T-helper 2 cell treated with Interferon-gamma antibody and Interleukin-4, amounts not matched to agents 5 μg/mL and 100 μg/mL, for 36 hours (primary cell): ENCODE data around the gene LRRC7.

Source experiments
- DNase-seq: peaks from one replicate; pipeline ENCODE4 v3.0.0; 2021; ENCODE audit warnings: low spot score
- H3K27ac Mint-ChIP-seq: one replicate; pipeline ENCODE4 v1.8.0; 2021; ENCODE audit warnings: mild to moderate bottlenecking, mixed read lengths
- H3K27me3 Mint-ChIP-seq: one replicate; pipeline ENCODE4 v1.8.0; 2021; ENCODE audit warnings: low read depth, mixed read lengths
- H3K36me3 Mint-ChIP-seq: one replicate; pipeline ENCODE4 v1.8.0; 2021; ENCODE audit warnings: low read depth, mixed read lengths
- H3K4me1 Mint-ChIP-seq: one replicate; pipeline ENCODE4 v1.8.0; 2021; ENCODE audit warnings: low read depth, mixed read lengths
- H3K4me3 Mint-ChIP-seq: one replicate; pipeline ENCODE4 v1.8.0; 2022; ENCODE audit warnings: mild to moderate bottlenecking, moderate library complexity, mixed read lengths
- H3K9me3 Mint-ChIP-seq: one replicate; pipeline ENCODE4 v1.8.0; 2021; ENCODE audit warnings: mixed read lengths

LRRC7 gene

GRCh38 chr1:70092526-70092925 is 524.8 kb downstream of the LRRC7 start:
- H3K4me3 Mint-ChIP-seq, result no peak overlapping the region
- no peaks in the 10 kb centered on the region for H3K36me3 Mint-ChIP-seq
- no peaks in the 10 kb centered on the region for H3K4me1 Mint-ChIP-seq
- no peak for DNase-seq
- no peaks in the 10 kb centered on the region for H3K9me3 Mint-ChIP-seq
- H3K27me3 Mint-ChIP-seq, result no peaks in the 10 kb centered on the region
- H3K27ac Mint-ChIP-seq, result no peak overlapping the region

GRCh38 chr1:70093250-70093975 is 525.7 kb downstream of the LRRC7 start:
- no peak for DNase-seq
- H3K36me3 Mint-ChIP-seq, result no peaks in the 10 kb centered on the region
- H3K27ac Mint-ChIP-seq, result no peak overlapping the region
- H3K4me3 Mint-ChIP-seq, result no peak overlapping the region
- H3K27me3 Mint-ChIP-seq, result no peaks in the 10 kb centered on the region
- H3K9me3 Mint-ChIP-seq, result no peaks in the 10 kb centered on the region
- no peaks in the 10 kb centered on the region for H3K4me1 Mint-ChIP-seq

- Mint-ChIP-seq H3K36me3 (no peaks in the 10 kb centered on the region), H3K4me3 (no peak overlapping the region), H3K27ac (no peak overlapping the region), H3K27me3 (peaks cover 3% of the 10 kb centered on the region), H3K9me3 (no peaks in the 10 kb centered on the region), H3K4me1 (no peaks in the 10 kb centered on the region)
- no peak for DNase-seq
These were observed 533.5 kb downstream of the LRRC7 start for GRCh38 chr1:70101231-70101630.

- H3K4me1 Mint-ChIP-seq, result no peaks in the 10 kb centered on the region
- peaks cover 3% of the 10 kb centered on the region for H3K27me3 Mint-ChIP-seq
- no peak for DNase-seq
- no peaks in the 10 kb centered on the region for H3K36me3 Mint-ChIP-seq
- H3K4me3 Mint-ChIP-seq, result no peak overlapping the region
- H3K9me3 Mint-ChIP-seq, result no peaks in the 10 kb centered on the region
- H3K27ac Mint-ChIP-seq, result no peak overlapping the region
These were observed 534.1 kb downstream of the LRRC7 start for GRCh38 chr1:70101774-70102173.

- Mint-ChIP-seq H3K36me3 (no peaks in the 10 kb centered on the region), H3K4me3 (no peak overlapping the region), H3K9me3 (no peaks in the 10 kb centered on the region), H3K27me3 (peaks cover 3% of the 10 kb centered on the region), H3K4me1 (no peaks in the 10 kb centered on the region), H3K27ac (no peak overlapping the region)
- DNase-seq, result no peak
These were observed 536.0 kb downstream of the LRRC7 start for GRCh38 chr1:70103770-70104169.

- H3K27me3 Mint-ChIP-seq, result peaks cover 2% of the 10 kb centered on the region
- no peaks in the 10 kb centered on the region for H3K36me3 Mint-ChIP-seq
- no peak overlapping the region for H3K4me3 Mint-ChIP-seq
- DNase-seq, result no peak
- H3K27ac Mint-ChIP-seq, result no peak overlapping the region
- no peaks in the 10 kb centered on the region for H3K4me1 Mint-ChIP-seq
- H3K9me3 Mint-ChIP-seq, result no peaks in the 10 kb centered on the region
These were observed 541.5 kb downstream of the LRRC7 start for GRCh38 chr1:70109241-70109640.

GRCh38 chr1:70112838-70113237 is 545.1 kb downstream of the LRRC7 start:
- Mint-ChIP-seq H3K4me3 (no peak overlapping the region), H3K27ac (no peak overlapping the region), H3K9me3 (no peaks in the 10 kb centered on the region), H3K36me3 (no peaks in the 10 kb centered on the region), H3K4me1 (no peaks in the 10 kb centered on the region), H3K27me3 (peaks cover 2% of the 10 kb centered on the region)
- no peak for DNase-seq

GRCh38 chr1:70115315-70115714 is 547.6 kb downstream of the LRRC7 start:
- H3K36me3 Mint-ChIP-seq, result no peaks in the 10 kb centered on the region
- no peak overlapping the region for H3K27ac Mint-ChIP-seq
- no peaks in the 10 kb centered on the region for H3K9me3 Mint-ChIP-seq
- H3K4me3 Mint-ChIP-seq, result no peak overlapping the region
- DNase-seq, result no peak
- no peaks in the 10 kb centered on the region for H3K4me1 Mint-ChIP-seq
- H3K27me3 Mint-ChIP-seq, result peaks cover 2% of the 10 kb centered on the region

GRCh38 chr1:70117046-70117445 is 549.3 kb downstream of the LRRC7 start:
- Mint-ChIP-seq H3K4me3 (no peak overlapping the region), H3K27me3 (peaks cover 2% of the 10 kb centered on the region), H3K9me3 (no peaks in the 10 kb centered on the region), H3K27ac (no peak overlapping the region), H3K36me3 (no peaks in the 10 kb centered on the region), H3K4me1 (no peaks in the 10 kb centered on the region)
- no peak for DNase-seq

- Mint-ChIP-seq H3K27me3 (peaks cover 17% of the 10 kb centered on the region), H3K4me1 (peaks cover 2% of the 10 kb centered on the region), H3K27ac (no peak overlapping the region), H3K36me3 (no peaks in the 10 kb centered on the region), H3K9me3 (no peaks in the 10 kb centered on the region), H3K4me3 (no peak overlapping the region)
- no peak for DNase-seq
These were observed 566.4 kb downstream of the LRRC7 start for GRCh38 chr1:70134148-70134547.

- Mint-ChIP-seq H3K9me3 (no peaks in the 10 kb centered on the region), H3K4me1 (no peaks in the 10 kb centered on the region), H3K36me3 (no peaks in the 10 kb centered on the region), H3K27ac (no peak overlapping the region), H3K4me3 (no peak overlapping the region), H3K27me3 (peaks cover 6% of the 10 kb centered on the region)
- no peak for DNase-seq
These were observed 572.6 kb downstream of the LRRC7 start for GRCh38 chr1:70140343-70140742.

GRCh38 chr1:70140894-70141293 is 573.2 kb downstream of the LRRC7 start:
- peaks cover 3% of the 10 kb centered on the region for H3K27me3 Mint-ChIP-seq
- H3K4me3 Mint-ChIP-seq, result no peak overlapping the region
- H3K9me3 Mint-ChIP-seq, result no peaks in the 10 kb centered on the region
- no peaks in the 10 kb centered on the region for H3K36me3 Mint-ChIP-seq
- DNase-seq, result no peak
- H3K27ac Mint-ChIP-seq, result no peak overlapping the region
- no peaks in the 10 kb centered on the region for H3K4me1 Mint-ChIP-seq

GRCh38 chr1:70142075-70142474 is 574.4 kb downstream of the LRRC7 start:
- H3K27me3 Mint-ChIP-seq, result peaks cover 3% of the 10 kb centered on the region
- no peaks in the 10 kb centered on the region for H3K4me1 Mint-ChIP-seq
- no peak overlapping the region for H3K27ac Mint-ChIP-seq

GRCh38 chr1:70143048-70143659 is 575.4 kb downstream of the LRRC7 start:
- no peaks in the 10 kb centered on the region for H3K4me1 Mint-ChIP-seq
- no peak for DNase-seq
- no peaks in the 10 kb centered on the region for H3K9me3 Mint-ChIP-seq
- peaks cover 2% of the 10 kb centered on the region for H3K36me3 Mint-ChIP-seq
- no peak overlapping the region for H3K4me3 Mint-ChIP-seq
- no peaks in the 10 kb centered on the region for H3K27me3 Mint-ChIP-seq
- H3K27ac Mint-ChIP-seq, result no peak overlapping the region

More at GRCh38 chr1:70142075-70142474, 574.4 kb downstream of the LRRC7 start:
- DNase-seq, result no peak
- Mint-ChIP-seq H3K9me3 (no peaks in the 10 kb centered on the region), H3K4me3 (no peak overlapping the region), H3K36me3 (peaks cover 2% of the 10 kb centered on the region)

GRCh38 chr1:70146488-70146887 is 578.8 kb downstream of the LRRC7 start:
- Mint-ChIP-seq H3K4me3 (no peak overlapping the region), H3K9me3 (no peaks in the 10 kb centered on the region), H3K27ac (no peak overlapping the region), H3K4me1 (no peaks in the 10 kb centered on the region), H3K36me3 (peaks cover 2% of the 10 kb centered on the region), H3K27me3 (no peaks in the 10 kb centered on the region)
- DNase-seq, result no peak
